ENCODE measurements around the gene FARSB.

Gene FARSB

GRCh38 chr2:222526480-222527277 lies 129.2 kb downstream of the FARSB start:
- in situ Hi-C loops (cut with HindIII; ENCODE audit: low pct_ligation_motif_present, low pct_unique_long_range_greater_than_20kb, low sequenced_read_pairs): no loop called here
- DNase-seq: no peak

- no peak for DNase-seq
These were observed 130.1 kb downstream of the FARSB start for GRCh38 chr2:222525811-222526210.

GRCh38 chr2:222523783-222524544 lies 131.9 kb downstream of the FARSB start:
- in situ Hi-C loops (cut with HindIII; ENCODE audit: low pct_ligation_motif_present, low pct_unique_long_range_greater_than_20kb, low sequenced_read_pairs): no loop called here
- DNase-seq: no peak

More at GRCh38 chr2:222525811-222526210, 130.1 kb downstream of the FARSB start:
- in situ Hi-C loops (cut with HindIII; ENCODE audit: low pct_ligation_motif_present, low pct_unique_long_range_greater_than_20kb, low sequenced_read_pairs): no loop called here

GRCh38 chr2:222522082-222522481 lies 133.8 kb downstream of the FARSB start:
- in situ Hi-C loops (cut with HindIII; ENCODE audit: low pct_ligation_motif_present, low pct_unique_long_range_greater_than_20kb, low sequenced_read_pairs): no loop called here

GRCh38 chr2:222521099-222521498 lies 134.8 kb downstream of the FARSB start:
- no peak for DNase-seq
- in situ Hi-C loops (cut with HindIII; ENCODE audit: low pct_ligation_motif_present, low pct_unique_long_range_greater_than_20kb, low sequenced_read_pairs): no loop called here

More at GRCh38 chr2:222522082-222522481, 133.8 kb downstream of the FARSB start:
- no peak for DNase-seq

All from ACHN (cell line).